GM23248 (cell line): ENCODE data around the gene ZNF417.

Source experiments
- EZH2 ChIP-seq: fragments of 200-600 bp; sonication (generic); IDR thresholded peaks from 2 replicates; pipeline ENCODE4 v1.6.1; 2018; ENCODE audit warnings: antibody characterized with exemption, mild to moderate bottlenecking; ENCODE audit not compliant: insufficient read depth, poor library complexity, severe bottlenecking
- EZH2phosphoT487 ChIP-seq: fragments of 200-600 bp; sonication (generic); IDR thresholded peaks from 2 replicates; pipeline ENCODE4 v1.6.1; 2018; ENCODE audit warnings: antibody characterized with exemption, moderate library complexity, mild to moderate bottlenecking, low read depth; ENCODE audit not compliant: insufficient read depth

- TF ChIP-seq EZH2phosphoT487, result no peak
- TF ChIP-seq EZH2, result no peak
Measured at GRCh38 chr19:57903618-57904184, 12.7 kb downstream of the ZNF417 start.
